GM19351 (cell line): ENCODE data around the gene DNMT3A.

Source experiments
- ATAC-seq: cut with Tn5 transposase; IDR thresholded peaks from one replicate; pipeline ENCODE4 v1.9.1; 2021; ENCODE audit warnings: mild to moderate bottlenecking, moderate library complexity; ENCODE audit not compliant: unreplicated experiment

The DNMT3A gene

DNA sequence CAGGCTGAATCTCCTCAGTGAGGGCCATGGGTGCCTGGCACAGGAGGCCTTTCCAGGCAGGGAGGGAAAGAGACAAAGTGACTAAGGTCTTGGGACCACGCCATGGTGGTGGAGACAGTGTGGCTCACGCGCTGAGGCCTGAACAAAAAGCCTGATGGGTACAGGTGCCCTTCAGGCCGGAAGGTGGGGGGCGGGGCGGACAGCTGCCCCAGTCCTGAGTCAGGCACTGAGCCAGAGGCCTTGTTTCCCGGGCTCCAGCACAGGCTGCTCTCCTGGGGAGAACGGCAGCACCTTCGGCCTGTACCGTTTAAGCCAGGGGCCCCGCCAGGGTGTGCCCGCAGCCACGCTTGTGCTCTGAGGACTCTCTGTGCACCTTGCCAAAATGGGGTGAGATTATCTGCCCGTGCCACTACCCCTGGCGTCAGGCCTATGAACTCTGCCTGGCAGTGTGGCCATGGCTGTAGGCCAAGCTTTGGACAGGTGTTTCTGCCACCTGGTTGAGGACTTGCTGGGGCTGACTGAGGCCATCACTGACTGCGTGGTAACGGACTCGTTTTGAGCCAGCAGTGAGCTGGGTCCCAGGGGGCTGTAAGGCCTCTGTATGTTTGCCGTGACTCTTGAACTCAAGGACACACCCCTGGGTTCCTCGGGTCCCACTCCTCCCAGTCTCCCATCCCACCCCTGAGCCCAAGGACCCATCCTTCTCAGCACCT is 31.7 kb upstream of the DNMT3A start:
- no peak for ATAC-seq

DNA sequence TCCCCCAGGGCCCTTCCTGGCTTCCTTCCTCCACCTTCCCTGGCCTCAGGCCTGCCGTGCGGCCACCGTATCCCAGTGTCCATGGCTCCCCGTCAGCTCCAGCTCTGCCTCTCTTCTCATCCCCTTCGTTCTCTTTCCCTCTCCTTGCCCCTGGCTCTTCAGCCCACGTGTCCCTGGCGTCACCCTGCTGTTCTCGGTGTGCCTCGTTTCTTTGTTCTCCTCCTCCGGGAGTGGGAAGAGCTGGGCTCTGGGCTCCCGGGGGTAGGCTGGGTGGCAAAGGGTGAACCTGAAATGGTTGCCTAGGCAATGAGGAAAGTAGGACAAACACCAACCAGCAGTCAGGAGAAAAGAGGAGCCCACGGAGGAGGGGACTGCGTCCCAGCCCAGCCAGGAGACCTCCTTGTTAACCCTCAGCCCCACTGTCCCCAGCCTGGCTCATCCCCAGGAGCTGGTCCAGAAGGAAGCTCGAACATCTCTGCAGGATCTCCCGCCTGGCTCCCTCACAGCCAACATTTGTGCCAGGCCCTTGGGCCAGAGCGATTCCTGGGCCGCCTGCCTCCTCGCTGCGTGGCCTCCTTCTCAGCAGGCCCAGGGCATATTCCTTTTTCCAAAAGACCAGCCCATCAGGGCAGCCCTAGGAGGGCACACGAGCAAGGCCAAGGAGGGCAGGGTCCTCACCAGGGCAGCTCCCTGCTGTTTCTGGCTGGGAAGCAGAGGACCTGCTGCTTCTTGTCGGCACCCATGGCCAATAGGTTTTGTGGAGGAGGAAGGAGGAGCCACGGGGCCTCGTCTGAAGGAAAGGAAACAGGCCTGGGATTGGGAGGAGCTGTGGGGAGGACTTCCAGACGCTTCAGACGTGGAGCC is 30.9 kb upstream of the DNMT3A start:
- ATAC-seq = no peak

DNA sequence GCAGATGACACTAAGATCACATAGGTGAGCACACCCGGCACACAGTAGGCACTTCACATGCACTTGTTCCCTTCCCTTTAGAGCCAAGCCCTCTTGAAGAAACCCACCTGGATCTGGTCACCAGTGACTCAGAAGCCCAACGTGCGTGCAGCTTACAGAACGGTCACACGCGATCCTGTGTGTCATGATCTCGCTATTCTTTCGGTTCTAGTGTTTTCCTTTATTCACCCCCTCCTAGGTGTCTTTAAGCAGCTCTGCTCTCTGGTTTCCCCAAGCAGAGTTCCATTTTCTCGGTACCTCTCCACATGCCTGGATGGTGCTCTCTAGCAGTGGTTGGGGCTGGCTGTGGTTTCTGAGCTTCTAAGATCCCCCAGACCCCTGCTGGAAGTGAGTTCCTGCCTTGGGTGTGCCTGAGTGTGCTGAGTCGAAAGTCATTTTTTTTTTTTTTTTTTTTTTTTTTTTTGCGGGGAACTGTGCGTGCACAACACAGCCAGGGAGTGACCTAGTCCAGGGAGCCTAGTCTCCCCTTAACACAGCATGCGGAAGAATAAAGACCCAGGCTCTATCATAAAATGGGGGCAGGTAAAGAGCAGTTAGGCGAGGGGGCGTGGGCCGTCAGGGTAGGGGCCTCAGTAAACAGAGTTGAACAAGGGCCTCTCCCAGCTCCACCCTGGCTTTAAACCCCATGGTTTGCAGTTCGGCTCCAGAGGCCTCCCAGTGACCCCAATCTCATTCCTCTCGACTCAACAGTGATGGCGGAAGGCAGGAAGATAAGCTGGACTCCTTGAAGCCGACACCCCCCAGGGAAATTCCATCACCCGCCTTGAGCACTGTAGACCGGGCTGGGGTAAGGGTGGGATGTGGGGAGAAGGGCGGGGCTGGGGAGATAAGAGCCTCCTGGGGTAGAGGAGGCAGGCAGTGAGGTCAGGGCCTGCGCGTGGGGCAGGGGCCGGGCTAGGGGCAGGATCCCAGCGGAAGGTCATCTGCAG is 29.8 kb upstream of the DNMT3A start:
- ATAC-seq = no peak

DNA sequence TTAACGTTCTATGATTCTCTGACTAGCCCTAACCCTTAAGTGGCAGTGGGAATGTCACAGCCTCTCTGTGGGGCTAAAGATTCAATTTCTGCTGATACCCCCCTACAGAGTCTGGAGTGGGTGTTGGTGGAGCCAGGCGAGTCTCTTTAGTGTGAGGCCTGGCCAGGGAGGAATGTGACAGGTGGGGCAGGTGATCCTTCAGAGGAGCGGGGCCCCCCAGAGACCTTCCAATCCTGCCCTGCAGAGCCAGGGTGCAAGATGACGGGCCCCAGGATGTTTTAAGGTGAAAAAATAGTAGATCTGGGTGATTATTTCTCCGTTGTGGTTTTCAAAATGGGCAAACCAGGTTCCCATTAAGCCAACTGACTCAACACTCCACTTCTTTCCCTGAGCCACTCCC is 28.2 kb upstream of the DNMT3A start:
- no peak for ATAC-seq

DNA sequence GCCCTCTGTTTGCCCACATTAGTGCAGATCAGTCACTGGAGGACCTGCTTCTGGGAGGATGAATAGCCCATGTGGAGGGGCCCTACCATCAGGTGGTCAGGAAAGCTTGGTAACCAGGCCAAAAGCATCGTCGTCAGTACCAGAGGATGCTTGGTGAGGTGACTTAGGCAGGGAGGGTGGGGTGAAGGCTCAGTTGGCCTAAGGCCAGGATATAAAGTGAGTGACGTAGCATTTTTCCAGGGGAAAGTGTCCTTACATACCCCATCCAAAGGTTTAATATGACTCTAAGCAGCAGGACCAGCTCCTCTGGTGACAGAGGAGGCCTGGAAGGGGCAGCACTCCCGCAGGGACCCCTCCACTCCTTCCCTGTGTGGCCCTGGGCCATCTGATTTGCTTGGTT is 27.7 kb upstream of the DNMT3A start:
- no peak for ATAC-seq

DNA sequence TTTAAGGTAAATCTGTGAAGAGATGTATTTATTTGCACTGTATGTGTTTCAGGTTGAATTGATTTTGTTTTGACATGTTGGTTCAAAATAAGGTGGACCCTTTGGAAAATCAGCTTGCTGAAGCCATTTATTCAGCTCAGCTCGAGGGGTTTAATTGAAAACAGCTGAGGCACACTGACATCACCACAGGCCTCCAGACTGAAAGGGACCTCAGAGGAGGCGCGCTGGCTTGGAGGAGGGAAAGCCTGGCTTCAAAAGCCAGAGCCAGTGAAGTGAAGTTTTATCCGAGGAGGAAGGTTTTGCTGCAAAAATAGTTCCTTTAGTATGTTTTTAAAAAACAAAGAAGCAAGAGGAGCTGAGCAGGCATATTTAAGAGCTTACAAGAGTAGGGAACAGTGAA is 26.9 kb upstream of the DNMT3A start:
- ATAC-seq = no peak

DNA sequence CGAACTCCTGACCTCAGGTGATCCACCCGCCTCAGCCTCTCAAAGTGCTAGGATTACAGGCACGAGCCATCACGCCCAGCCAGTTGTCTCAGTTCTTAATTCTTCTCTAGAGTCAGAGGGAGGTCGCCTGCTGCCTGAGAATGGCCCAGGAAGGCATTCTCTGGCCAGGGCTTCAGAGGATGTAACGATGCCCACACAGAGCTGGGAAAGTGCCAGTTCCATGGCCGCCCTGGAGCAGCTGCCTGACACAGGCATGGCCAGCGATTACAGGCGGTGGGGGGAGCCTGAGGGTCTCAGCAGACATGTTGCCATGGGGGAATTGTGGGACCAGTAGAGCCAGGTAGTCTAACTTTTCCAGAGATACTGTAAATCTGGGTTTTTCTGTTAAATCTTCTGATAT is 25.6 kb upstream of the DNMT3A start:
- no peak for ATAC-seq

DNA sequence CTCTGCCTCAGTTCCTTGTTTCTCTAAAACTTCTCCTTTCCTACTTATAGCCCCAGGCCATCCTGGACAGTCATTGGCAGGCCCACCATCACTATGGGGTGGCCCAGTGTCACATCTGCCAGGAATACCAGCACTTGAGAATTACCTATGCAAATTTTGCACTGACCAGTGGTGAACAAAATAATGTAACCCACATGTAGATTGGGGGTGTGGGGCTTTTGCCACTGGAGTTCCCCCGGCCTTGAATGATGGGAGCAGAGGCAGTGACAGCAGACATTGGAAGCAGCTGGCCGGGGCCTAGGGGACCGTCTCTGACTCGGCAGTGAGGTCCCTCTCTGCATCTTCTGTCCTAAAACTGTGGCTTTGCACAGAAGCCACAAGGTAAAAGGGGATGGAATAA is 24.9 kb upstream of the DNMT3A start:
- no peak for ATAC-seq

DNA sequence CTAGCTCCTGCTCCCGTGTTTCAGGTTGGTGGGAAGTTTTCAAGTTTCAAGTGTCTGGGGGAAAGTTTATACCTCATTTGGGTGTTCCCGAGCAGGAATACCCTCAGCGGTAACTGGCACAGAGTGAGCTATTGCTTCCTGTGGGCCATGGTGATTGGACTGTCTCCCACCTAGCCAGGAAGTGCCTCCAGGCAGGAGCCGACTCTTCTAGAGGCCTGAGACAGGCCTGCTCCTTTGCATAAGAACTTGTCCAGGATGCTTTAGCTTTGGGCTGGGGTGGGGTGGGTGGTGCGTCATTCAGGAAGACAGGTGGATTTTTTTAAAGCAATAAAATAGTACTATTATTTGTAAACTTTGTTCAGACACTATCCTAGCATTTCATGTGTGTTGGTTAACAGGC is 23.5 kb upstream of the DNMT3A start:
- ATAC-seq = no peak

DNA sequence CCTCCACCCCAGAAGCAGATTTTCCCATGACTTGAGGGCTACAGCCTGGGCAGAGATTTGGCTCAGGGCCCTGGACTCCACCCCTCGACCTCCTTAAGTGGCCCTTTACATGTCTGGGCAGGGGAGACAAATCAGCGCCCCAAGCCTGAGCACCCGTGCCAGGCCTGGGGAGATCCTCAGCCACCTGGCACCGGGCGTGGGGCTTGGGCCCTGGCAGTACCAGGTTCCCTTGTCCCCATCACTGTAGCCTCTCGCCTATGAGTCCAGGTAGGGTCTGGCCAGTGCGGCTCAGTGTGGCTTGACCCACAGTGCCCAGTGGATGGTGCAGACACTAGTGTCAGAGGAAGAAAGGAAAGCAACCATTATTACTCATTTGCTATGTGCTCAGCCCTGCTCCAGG is 22.0 kb upstream of the DNMT3A start:
- ATAC-seq = no peak

DNA sequence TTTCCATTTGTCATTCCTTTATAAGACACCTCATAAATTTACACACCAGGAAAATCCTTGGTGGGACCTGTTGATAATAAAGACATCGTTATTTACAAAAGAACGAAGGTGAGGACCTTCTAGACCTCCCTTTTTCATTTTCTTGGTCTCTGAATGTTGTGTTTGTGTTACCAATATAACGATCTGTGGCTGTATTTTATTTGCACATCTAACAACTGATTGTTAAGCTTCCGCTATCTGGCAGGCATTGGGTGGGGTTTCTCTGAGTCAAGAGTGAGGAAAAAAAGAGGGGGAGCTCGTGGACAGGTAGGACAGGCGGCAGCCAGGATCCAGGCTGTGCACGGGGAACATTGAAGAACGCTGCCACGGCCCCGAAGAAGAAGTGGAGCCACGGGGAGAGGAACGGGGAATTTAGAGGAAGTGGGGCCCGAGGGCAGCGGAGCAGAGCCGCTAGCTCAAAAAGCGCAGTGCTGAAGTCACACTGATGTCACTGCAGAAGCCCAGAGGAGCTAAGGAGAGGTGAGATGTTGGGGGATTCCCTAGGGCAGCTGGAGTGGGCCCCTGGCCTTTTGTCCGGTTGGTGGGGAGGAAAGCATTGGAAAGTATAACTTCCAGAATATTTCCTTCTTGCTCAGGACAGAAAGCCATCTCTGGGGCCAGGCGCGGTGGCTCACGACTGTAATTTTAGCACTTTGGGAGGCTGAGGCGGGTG is 20.9 kb upstream of the DNMT3A start:
- ATAC-seq = peak; percentile 81

DNA sequence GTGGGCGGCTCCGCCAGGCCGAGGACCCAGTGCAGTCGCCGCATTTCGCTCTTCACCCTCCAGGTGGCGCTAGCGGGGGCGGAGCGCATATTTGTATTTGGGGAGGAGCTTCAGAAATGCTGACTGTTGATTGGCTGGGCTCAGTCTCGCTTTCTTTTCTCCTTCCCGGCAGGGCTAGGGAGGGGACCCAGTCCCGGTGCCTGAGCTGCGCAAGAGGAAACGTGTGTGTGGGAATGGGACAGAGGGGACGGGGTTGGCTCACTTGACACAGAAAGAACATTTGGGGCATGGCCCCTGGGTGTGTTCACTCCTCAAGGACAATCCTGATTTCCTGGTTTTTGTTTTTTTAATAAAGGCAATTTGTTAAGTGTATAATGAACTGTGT is 20.3 kb upstream of the DNMT3A start:
- ATAC-seq = peak; percentile 82

DNA sequence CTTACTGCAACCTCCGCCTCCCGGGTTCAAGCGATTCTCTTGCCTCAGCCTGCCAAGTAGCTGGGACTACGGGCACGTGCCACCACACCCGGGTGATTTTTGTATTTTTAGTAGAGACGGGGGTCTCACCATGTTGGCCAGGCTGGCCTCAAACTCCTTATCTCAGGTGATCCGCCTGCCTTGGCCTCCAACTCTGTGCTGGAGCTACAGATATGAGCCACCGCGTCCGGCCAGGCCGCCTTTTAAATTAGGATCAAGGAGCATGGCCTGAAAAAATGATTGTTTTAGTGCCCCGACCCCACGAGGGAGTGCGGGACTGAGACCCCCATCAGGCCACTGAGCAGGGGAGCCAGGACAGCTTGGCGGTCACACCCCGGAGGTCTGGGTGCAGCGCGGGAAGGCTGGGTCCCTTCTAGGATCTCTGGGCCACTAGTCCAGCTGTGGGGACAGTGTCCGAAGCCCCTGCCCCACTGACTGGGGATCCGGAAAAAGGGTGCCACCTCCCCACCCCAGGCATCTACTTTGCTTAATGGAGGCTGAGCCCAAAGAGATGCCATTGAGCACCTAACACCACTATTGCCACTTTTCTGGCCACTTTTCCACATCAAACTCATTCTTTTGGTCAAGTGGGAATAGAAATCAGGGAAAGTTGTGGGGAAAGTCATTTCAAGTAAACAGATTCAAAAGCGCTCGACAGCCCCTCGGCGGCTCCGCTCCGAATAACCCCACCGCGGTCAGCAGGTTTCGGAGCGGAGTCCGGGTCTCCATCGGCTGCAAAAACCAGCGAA is 19.7 kb upstream of the DNMT3A start:
- ATAC-seq = no peak

DNA sequence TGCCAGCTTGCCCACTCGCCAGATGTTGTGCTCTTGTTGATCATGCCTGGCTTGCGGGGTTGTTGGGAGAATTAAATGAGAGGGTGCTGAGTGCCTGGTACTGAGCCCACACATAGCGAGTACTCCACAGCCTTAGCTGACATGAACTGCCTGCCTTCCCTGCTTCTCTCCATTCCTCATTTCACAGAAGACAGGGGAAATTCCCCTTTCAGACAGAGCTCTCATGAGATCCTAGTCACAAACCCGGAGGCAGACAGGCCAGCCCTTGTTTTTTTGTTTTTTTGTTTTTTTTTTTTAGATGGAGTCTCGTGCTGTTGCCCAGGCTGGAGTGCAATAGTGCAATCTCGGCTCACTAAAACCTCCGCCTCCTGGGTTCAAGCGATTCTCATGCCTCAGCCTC is 17.1 kb upstream of the DNMT3A start:
- no peak for ATAC-seq

DNA sequence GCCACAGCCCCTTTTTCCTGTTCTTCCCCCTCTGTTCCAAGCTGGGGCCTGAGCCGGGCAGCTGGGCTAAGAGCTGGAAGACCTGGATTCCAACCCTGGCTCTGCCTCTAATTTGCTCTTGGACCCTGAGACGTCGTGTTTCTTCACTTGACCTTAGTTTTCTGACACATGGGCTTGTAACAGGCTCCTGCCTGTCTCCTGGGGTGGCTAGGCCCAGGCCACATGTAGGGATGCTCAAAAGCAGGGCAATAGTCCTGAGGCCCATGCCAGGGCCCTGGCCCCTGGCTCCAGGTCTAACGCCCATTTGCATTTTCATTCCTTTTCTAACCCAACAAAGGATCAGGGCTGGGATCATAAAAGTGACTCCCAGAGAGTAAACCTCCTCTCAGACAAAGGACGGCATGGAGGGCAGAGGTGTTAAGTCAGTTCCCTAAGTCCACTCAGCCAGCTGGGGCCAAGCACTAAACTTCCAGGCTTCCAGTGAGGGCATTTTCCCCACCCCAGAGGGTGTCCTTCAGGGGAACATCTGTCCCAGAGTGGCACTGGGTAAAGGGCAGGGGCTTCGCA is 16.6 kb upstream of the DNMT3A start:
- ATAC-seq = no peak

DNA sequence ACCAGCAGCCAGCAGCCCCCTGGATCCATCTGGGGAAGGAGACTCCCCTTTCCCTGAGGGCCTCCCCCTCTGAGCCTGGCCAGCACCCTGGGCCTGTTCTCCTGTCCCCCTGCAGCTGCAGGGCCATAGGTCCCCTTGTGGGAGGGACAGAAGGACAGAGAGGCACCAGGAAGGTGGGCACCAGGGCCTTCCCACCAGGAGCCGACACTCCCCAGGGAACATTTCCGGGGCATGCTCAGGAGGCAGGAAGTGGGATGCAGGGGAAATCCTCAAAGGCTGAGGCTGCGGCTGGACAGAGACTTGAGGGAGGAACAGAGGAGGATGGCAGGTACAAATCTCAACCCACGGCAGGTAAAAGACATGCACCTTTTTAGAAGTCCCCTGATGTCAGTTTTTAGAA is 14.4 kb upstream of the DNMT3A start:
- no peak for ATAC-seq

DNA sequence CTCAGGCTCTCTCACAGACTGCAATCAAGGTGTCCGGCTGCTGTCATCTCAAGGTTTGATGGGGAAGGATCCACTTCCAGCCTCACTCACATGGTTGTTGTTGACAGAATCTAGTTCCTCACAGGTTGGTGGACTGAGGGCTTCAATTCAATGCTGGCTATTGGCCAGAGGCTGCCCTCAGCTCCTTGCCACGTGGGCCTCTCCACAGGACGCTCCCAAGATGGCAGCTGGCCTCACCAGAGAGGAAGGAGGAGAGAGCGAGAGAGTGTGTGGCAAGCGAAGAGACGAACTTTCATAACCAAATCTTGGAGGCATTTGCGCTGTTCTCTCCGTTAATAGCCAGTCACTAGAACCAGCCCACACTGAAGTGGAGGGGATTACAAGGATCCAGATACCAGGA is 13.5 kb upstream of the DNMT3A start:
- ATAC-seq = no peak

DNA sequence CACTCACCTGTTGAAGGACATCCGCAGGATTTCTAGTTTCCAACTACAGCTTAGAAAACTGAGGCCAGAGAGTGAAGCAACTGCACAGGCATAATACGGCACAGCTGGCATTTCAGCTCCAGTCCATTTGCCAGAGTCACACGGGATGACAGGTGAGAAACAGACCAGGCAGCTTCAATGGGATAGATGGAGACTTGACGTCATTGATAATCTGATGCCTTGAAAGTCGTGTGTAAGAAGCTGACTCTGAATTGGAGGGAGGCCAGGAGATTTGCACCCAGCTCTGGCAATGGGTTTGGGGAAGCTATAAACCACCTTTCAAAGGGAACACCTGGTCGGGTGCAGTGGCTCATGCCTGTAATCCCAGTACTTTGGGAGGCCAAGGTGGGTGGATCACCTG is 12.4 kb upstream of the DNMT3A start:
- ATAC-seq = no peak

DNA sequence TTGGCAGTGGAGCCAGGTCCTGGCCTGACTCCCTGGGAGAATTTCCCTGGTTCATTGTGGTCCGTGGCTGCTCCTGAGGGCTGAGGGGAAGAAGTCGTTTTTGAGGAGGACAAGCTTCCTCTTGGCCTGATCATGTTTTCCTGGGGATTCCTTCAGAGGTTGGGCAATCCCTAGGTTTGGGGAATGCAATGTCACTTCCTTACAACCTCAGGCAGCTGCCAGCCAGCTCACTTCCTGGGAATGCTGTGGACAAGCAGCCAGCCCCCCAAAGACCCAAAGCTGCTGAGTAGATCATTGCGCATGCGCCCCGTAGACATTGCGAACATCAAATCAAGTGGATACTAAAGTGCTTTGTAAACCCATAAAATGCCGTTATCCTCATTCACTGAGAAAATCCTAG is 7.7 kb upstream of the DNMT3A start:
- ATAC-seq = no peak

DNA sequence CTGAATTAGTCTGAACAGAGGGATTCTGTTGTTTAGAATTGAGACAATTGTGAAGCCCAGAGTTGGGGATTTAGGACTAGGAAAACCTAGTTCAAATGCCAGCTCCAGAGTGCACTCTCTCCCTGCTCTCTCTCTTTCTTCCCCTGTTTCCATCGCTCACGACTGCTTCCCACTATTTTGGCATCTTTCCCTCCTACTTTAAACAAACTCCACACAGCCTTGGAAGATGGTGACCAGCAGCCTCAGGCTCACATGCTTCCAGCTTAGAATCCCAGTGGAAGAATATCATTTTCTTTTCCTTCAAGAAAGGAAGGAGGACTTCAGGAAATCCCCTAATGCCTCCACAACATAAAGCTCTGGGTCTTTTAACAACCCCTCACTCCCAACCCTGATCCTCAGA is 6.1 kb upstream of the DNMT3A start:
- no peak for ATAC-seq
